HCT116 (cell line): Measurements from ENCODE around the gene MYZAP. TPM values are rescaled to one million over a fixed set of nuclear protein-coding genes. Genes with fewer than 3 reads are reported as not detected.

Experiments used
- ATAC-seq: fragments of 200-7000 bp; cut with Tn5 transposase; 2 replicates; pipeline ENCODE4 v1.9.1; 2020; ENCODE audit warnings: mild to moderate bottlenecking, moderate library complexity
- BruUV-seq: library from RNA; stranded (reverse); fragments of 400-500 nt; replicated peaks from 2 replicates; lab custom pipeline; 2021; lab: Mats Ljungman, UMichigan
- CTCF ChIA-PET: fragments of 300-600 bp; sonication (Branson Sonifier 250); formaldehyde crosslinking; loops from one replicate; lab custom pipeline; 2021; ENCODE audit warnings: antibody characterized with exemption; lab: Charles Lee
- POLR2A ChIA-PET: fragments of 300-600, 350-600 bp; sonication (Branson Sonifier 250); formaldehyde crosslinking; loops from one replicate; lab custom pipeline; 2021; ENCODE audit warnings: antibody characterized with exemption; lab: Charles Lee
- RAD21 ChIA-PET, 2 experiments: fragments of 300-600 bp; sonication (Branson Sonifier 250); formaldehyde crosslinking; loops; one replicate each; lab custom pipeline; 2023; ENCODE audit warnings: low total read pairs in 2 of 2; ENCODE audit not compliant: uncharacterized antibody in 2 of 2, unreplicated experiment in 2 of 2, low non-redundant PET in 1 of 2; lab: Charles Lee
- DNase-seq: peaks from one replicate; pipeline ENCODE4 v3.0.0-alpha.2; 2010; ENCODE audit warnings: low read depth, low spot score
- H2AFZ ChIP-seq: fragments of 200-600 bp; shearing (Covaris generic), sonication (generic); 2 replicates; pipeline ENCODE4 v1.6.1; 2017; ENCODE audit warnings: low read depth, mixed run types, mixed read lengths, antibody characterized with exemption, low read length; ENCODE audit not compliant: poor library complexity, severe bottlenecking
- H3K27ac ChIP-seq: 2 replicates; pipeline ENCODE4 v1.5.1; 2012; ENCODE audit warnings: low read depth, low read length
- H3K27me3 ChIP-seq: fragments of 200-600 bp; sonication (generic); 2 replicates; pipeline ENCODE4 v1.6.1; 2016; ENCODE audit warnings: mixed run types, low read length, mixed read lengths; ENCODE audit not compliant: insufficient read depth
- H3K36me3 ChIP-seq, 2 experiments: fragments of 200-500 bp in 1 of 2; fragments of 200-600 bp in 1 of 2; sonication (Bioruptor generic) in 1 of 2; sonication (generic) in 1 of 2; 2 replicates each; pipeline versions ENCODE4 v1.5.1 to v1.6.1; 2014 to 2016; ENCODE audit warnings: low read length in 2 of 2, inconsistent platforms in 1 of 2, mixed read lengths in 1 of 2, mixed run types in 1 of 2; ENCODE audit not compliant: insufficient read depth in 2 of 2, control insufficient read depth in 1 of 2
- H3K4me1 ChIP-seq, 2 experiments: fragments of 200-600 bp in 1 of 2; sonication (generic) in 1 of 2; 2 replicates each; pipeline versions ENCODE4 v1.5.1 to v1.6.1; 2012 to 2017; ENCODE audit warnings: low read length in 2 of 2, inconsistent platforms in 1 of 2, mild to moderate bottlenecking in 1 of 2, mixed read lengths in 1 of 2, mixed run types in 1 of 2, moderate library complexity in 1 of 2; ENCODE audit not compliant: insufficient read depth in 2 of 2, control insufficient read depth in 1 of 2
- H3K4me2 ChIP-seq: fragments of 200-600 bp; sonication (generic); 2 replicates; pipeline ENCODE4 v1.6.1; 2017; ENCODE audit warnings: mixed run types, low read length, mixed read lengths
- H3K4me3 ChIP-seq, 2 experiments: fragments of 200-600 bp in 1 of 2; sonication (generic) in 1 of 2; replicated peaks in 1 of 2; 2 replicates each; pipeline ENCODE4 v1.5.1; 2011 to 2016; ENCODE audit warnings: low read length in 2 of 2, control low read depth in 1 of 2, low read depth in 1 of 2, mild to moderate bottlenecking in 1 of 2, mixed read lengths in 1 of 2, mixed run types in 1 of 2
- H3K79me2 ChIP-seq: fragments of 200-600 bp; sonication (generic); 2 replicates; pipeline ENCODE4 v1.6.1; 2017; ENCODE audit warnings: mild to moderate bottlenecking, mixed run types, low read length, moderate library complexity, mixed read lengths; ENCODE audit not compliant: insufficient read depth
- H3K9ac ChIP-seq: fragments of 200-600 bp; sonication (generic); 2 replicates; pipeline ENCODE4 v1.6.1; 2016; ENCODE audit warnings: low read length, mixed read lengths
- H3K9me2 ChIP-seq: fragments of 200-600 bp; sonication (generic), shearing (Covaris generic); 2 replicates; pipeline ENCODE4 v1.6.1; 2017; ENCODE audit warnings: mixed run types, mild to moderate bottlenecking, moderate library complexity; ENCODE audit not compliant: insufficient read depth
- H3K9me3 ChIP-seq, 2 experiments: fragments of 200-500 bp in 1 of 2; fragments of 200-600 bp in 1 of 2; sonication (Bioruptor generic) in 1 of 2; sonication (generic) in 1 of 2; 2 replicates each; pipeline ENCODE4 v1.6.1; 2014 to 2017; ENCODE audit warnings: low read length in 2 of 2, mixed read lengths in 2 of 2, inconsistent platforms in 1 of 2, low read depth in 1 of 2, mild to moderate bottlenecking in 1 of 2, mixed run types in 1 of 2, moderate library complexity in 1 of 2; ENCODE audit not compliant: control insufficient read depth in 1 of 2, insufficient read depth in 1 of 2
- H4K20me1 ChIP-seq: fragments of 200-600 bp; sonication (generic), shearing (Covaris generic); 2 replicates; pipeline ENCODE4 v1.6.1; 2017; ENCODE audit warnings: mixed run types, mild to moderate bottlenecking, moderate library complexity; ENCODE audit not compliant: insufficient read depth
- CEBPB ChIP-seq: IDR thresholded peaks from 2 replicates; pipeline ENCODE4 v1.6.1; 2012; ENCODE audit warnings: low read depth
- EGR1 ChIP-seq: IDR thresholded peaks from 2 replicates; pipeline ENCODE4 v1.6.1; 2012; ENCODE audit warnings: low read depth
- ELF1 ChIP-seq: IDR thresholded peaks from 2 replicates; pipeline ENCODE4 v1.6.1; 2012; ENCODE audit warnings: low read depth, borderline replicate concordance
- EZH2phosphoT487 ChIP-seq: fragments of 200-600 bp; IDR thresholded peaks from 2 replicates; pipeline ENCODE4 v1.6.1; 2018; ENCODE audit warnings: antibody characterized with exemption, borderline replicate concordance
- FOSL1 ChIP-seq: IDR thresholded peaks from 2 replicates; pipeline ENCODE4 v1.6.1; 2012; ENCODE audit warnings: low read depth
- JUND ChIP-seq: IDR thresholded peaks from 2 replicates; pipeline ENCODE4 v1.6.1; 2012
- POLR2AphosphoS5 ChIP-seq: IDR thresholded peaks from 2 replicates; pipeline ENCODE4 v1.6.1; 2011; ENCODE audit warnings: mild to moderate bottlenecking, low read depth, low read length, moderate library complexity
- RAD21 ChIP-seq: IDR thresholded peaks from 2 replicates; pipeline ENCODE4 v1.6.1; 2012; ENCODE audit warnings: low read depth, mild to moderate bottlenecking
- SIN3A ChIP-seq: IDR thresholded peaks from 2 replicates; pipeline ENCODE4 v1.6.1; 2012; ENCODE audit warnings: low read depth
- ZFX ChIP-seq: fragments of 450-650 bp; IDR thresholded peaks from 2 replicates; pipeline ENCODE4 v1.6.1; 2017
- intact Hi-C: fragments of 100-400 bp; cut with micrococcal nuclease; formaldehyde crosslinking; loops from 2 replicates; pipeline ENCODE4 v1.10.0; 2022
- total RNA-seq: library from RNA; stranded (reverse); gene quantifications from one replicate; pipeline ENCODE4 v1.2.1, GENCODE V29; 2021; ENCODE audit not compliant: unreplicated experiment
- TF ChIP-seq, protein P1 (sequence below), 3 experiments: fragments of 200-600 bp in 1 of 3; sonication (generic) in 1 of 3; IDR thresholded peaks in 2 of 3; conservative IDR thresholded peaks in 1 of 3; 2 replicates each; pipeline ENCODE4 v1.5.1; 2012 to 2017; ENCODE audit warnings: low read depth in 2 of 3, low read length in 2 of 3, antibody characterized with exemption in 1 of 3, borderline replicate concordance in 1 of 3, control low read depth in 1 of 3, mild to moderate bottlenecking in 1 of 3, mixed read lengths in 1 of 3, mixed run types in 1 of 3, moderate library complexity in 1 of 3; ENCODE audit not compliant: insufficient read depth in 1 of 3
- TF ChIP-seq, protein P2 (sequence below): IDR thresholded peaks from 2 replicates; pipeline ENCODE4 v1.6.1; 2012
- TF ChIP-seq, protein P3 (sequence below): IDR thresholded peaks from 2 replicates; pipeline ENCODE4 v1.6.1; 2012
- TF ChIP-seq, protein P4 (sequence below): IDR thresholded peaks from 2 replicates; pipeline ENCODE4 v1.6.1; 2012; ENCODE audit warnings: low read depth

Gene MYZAP
- total RNA-seq, 1 experiment from 2014 or later = 5.8 TPM

DNA sequence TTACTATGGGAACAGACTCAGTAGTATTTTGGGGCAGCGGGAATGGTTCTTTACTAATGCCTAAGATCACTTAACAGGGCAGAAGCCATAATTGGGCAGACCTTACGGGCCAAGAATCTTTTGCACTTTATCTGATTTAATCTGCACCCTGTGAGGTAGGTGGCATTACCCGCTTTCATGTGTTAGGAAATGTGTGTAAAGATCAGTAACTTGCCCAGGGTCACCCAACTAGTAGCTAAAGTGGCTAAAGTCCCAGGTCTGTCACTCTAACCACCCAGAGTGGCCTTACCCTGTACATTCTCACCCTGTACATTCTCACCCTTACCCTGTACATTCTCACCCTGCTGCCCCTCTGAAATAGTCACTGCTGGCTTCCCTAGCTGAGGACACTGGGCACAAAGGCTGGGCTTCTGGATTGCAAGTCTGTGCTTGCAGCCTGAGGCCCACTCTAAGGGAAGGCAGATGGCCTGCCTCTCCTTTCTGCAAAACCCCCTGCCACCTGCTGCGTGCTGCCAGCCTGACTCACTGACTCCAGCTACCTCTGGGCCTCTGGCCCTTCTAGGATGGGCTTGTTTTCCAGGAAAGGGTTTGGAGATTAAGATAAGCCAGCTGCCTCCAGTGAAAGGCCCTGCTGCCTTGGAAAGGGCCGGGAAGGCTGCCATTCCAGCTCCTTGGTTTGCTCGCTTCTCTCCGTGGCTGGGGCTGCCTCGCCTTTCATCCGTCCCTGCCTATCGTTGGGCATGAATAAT is 37.5 kb upstream of the MYZAP start (continued):
- TF ChIP-seq, protein P1, sequence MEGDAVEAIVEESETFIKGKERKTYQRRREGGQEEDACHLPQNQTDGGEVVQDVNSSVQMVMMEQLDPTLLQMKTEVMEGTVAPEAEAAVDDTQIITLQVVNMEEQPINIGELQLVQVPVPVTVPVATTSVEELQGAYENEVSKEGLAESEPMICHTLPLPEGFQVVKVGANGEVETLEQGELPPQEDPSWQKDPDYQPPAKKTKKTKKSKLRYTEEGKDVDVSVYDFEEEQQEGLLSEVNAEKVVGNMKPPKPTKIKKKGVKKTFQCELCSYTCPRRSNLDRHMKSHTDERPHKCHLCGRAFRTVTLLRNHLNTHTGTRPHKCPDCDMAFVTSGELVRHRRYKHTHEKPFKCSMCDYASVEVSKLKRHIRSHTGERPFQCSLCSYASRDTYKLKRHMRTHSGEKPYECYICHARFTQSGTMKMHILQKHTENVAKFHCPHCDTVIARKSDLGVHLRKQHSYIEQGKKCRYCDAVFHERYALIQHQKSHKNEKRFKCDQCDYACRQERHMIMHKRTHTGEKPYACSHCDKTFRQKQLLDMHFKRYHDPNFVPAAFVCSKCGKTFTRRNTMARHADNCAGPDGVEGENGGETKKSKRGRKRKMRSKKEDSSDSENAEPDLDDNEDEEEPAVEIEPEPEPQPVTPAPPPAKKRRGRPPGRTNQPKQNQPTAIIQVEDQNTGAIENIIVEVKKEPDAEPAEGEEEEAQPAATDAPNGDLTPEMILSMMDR (IDR thresholded peaks at IDR 0.05 in 2 of 3, conservative IDR thresholded peaks at IDR 0.05 in 1 of 3; ENCODE audit: borderline replicate concordance in 1 of 3, insufficient read depth in 1 of 3, low read depth in 2 of 3, low read length in 2 of 3) = no peak
- TF ChIP-seq ELF1 (no peak), ZFX (no peak)

DNA sequence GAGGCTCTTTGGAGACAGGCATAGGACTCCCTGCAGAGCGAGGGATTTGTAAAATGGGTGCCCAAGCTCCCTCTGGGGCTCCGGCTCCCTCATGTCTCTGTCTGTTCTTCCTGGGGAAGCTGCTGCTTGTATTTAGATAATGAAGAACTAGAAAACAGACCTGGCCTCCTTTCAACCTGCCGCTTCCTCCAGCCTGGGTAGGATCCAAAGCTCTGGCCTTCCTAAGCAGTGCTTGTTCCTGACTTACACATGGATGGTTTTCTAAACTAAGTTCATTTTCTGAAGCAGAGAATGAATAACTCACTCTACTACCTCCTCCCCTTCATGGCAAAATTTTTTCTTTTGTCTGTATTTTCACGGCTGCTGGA is 36.9 kb upstream of the MYZAP start:
- Histone ChIP-seq H3K4me2 (no peak overlapping the region), H3K27ac (no peak overlapping the region), H3K27me3 (no peaks in the 10 kb centered on the region)
- no TSS peak for BruUV-seq
- no peak for ATAC-seq
- TF ChIP-seq, protein P2, sequence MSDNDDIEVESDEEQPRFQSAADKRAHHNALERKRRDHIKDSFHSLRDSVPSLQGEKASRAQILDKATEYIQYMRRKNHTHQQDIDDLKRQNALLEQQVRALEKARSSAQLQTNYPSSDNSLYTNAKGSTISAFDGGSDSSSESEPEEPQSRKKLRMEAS = no peak
- TF ChIP-seq RAD21 (no peak), EGR1 (no peak), FOSL1 (no peak), JUND (no peak), ELF1 (no peak), ZFX (no peak), CEBPB (no peak), SIN3A (no peak), EZH2phosphoT487 (no peak), POLR2AphosphoS5 (no peak)
- TF ChIP-seq, protein P3, sequence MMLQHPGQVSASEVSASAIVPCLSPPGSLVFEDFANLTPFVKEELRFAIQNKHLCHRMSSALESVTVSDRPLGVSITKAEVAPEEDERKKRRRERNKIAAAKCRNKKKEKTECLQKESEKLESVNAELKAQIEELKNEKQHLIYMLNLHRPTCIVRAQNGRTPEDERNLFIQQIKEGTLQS = no peak
- TF ChIP-seq, protein P1 (IDR thresholded peaks at IDR 0.05 in 2 of 3, conservative IDR thresholded peaks at IDR 0.05 in 1 of 3; ENCODE audit: borderline replicate concordance in 1 of 3, insufficient read depth in 1 of 3, low read depth in 2 of 3, low read length in 2 of 3) = no peak
- TF ChIP-seq, protein P4, sequence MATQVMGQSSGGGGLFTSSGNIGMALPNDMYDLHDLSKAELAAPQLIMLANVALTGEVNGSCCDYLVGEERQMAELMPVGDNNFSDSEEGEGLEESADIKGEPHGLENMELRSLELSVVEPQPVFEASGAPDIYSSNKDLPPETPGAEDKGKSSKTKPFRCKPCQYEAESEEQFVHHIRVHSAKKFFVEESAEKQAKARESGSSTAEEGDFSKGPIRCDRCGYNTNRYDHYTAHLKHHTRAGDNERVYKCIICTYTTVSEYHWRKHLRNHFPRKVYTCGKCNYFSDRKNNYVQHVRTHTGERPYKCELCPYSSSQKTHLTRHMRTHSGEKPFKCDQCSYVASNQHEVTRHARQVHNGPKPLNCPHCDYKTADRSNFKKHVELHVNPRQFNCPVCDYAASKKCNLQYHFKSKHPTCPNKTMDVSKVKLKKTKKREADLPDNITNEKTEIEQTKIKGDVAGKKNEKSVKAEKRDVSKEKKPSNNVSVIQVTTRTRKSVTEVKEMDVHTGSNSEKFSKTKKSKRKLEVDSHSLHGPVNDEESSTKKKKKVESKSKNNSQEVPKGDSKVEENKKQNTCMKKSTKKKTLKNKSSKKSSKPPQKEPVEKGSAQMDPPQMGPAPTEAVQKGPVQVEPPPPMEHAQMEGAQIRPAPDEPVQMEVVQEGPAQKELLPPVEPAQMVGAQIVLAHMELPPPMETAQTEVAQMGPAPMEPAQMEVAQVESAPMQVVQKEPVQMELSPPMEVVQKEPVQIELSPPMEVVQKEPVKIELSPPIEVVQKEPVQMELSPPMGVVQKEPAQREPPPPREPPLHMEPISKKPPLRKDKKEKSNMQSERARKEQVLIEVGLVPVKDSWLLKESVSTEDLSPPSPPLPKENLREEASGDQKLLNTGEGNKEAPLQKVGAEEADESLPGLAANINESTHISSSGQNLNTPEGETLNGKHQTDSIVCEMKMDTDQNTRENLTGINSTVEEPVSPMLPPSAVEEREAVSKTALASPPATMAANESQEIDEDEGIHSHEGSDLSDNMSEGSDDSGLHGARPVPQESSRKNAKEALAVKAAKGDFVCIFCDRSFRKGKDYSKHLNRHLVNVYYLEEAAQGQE = no peak
- TF ChIP-seq, all 23 proteins: peak for 0
- Histone ChIP-seq H4K20me1 (no peaks in the 10 kb centered on the region), H3K4me3 (no peak overlapping the region), H2AFZ (no peak overlapping the region), H3K9me2 (no peaks in the 10 kb centered on the region), H3K36me3 (no peaks in the 10 kb centered on the region), H3K9me3 (no peaks in the 10 kb centered on the region; a peak in 1 of 4 replicates), H3K79me2 (no peaks in the 10 kb centered on the region), H3K4me1 (peaks cover 30 to 31% of the 10 kb centered on the region in 2 experiments), H3K9ac (no peak overlapping the region)
- CTCF ChIA-PET = interaction anchor here (1.2 kb wide), 1 partner anchor 26 kb away, joined by 4 read pairs; no protein-coding TSS in a partner anchor
- no peak for DNase-seq
- intact Hi-C loops = no loop called here
- POLR2A ChIA-PET = no interaction called here
- RAD21 ChIA-PET = no interaction called here
